ENCODE data around the gene FTO.

FTO gene

GRCh38 chr16:53736297-53736696, 32.3 kb downstream of the FTO start:
- no peak for TF ChIP-seq CTCF (IDR thresholded peaks at IDR 0.05; ENCODE audit: control insufficient read depth, extremely low read depth, insufficient read depth)

GRCh38 chr16:53737552-53737951, 33.6 kb downstream of the FTO start:
- TF ChIP-seq CTCF (IDR thresholded peaks at IDR 0.05; ENCODE audit: control insufficient read depth, extremely low read depth, insufficient read depth): no peak
- no peak overlapping the region for H3K4me3 ChIP-seq (ENCODE audit: low read depth, low read length)
- DNase-seq (ENCODE audit: low read depth): no peak

More at GRCh38 chr16:53736297-53736696, 32.3 kb downstream of the FTO start:
- DNase-seq (ENCODE audit: low read depth): no peak
- no peak overlapping the region for H3K4me3 ChIP-seq (ENCODE audit: low read depth, low read length)

- DNase-seq (ENCODE audit: low read depth): no peak
- TF ChIP-seq CTCF (IDR thresholded peaks at IDR 0.05; ENCODE audit: control insufficient read depth, extremely low read depth, insufficient read depth): no peak
- H3K4me3 ChIP-seq (ENCODE audit: low read depth, low read length): no peak overlapping the region
Measured at GRCh38 chr16:53740476-53740875, 36.5 kb downstream of the FTO start.

- no peak overlapping the region for H3K4me3 ChIP-seq (ENCODE audit: low read depth, low read length)
- no peak for TF ChIP-seq CTCF (IDR thresholded peaks at IDR 0.05; ENCODE audit: control insufficient read depth, extremely low read depth, insufficient read depth)
Measured at GRCh38 chr16:53740933-53741531, 37.1 kb downstream of the FTO start.

GRCh38 chr16:53741546-53741945, 37.6 kb downstream of the FTO start:
- DNase-seq (ENCODE audit: low read depth): no peak
- TF ChIP-seq CTCF (IDR thresholded peaks at IDR 0.05; ENCODE audit: control insufficient read depth, extremely low read depth, insufficient read depth): no peak
- H3K4me3 ChIP-seq (ENCODE audit: low read depth, low read length): no peak overlapping the region

More at GRCh38 chr16:53740933-53741531, 37.1 kb downstream of the FTO start:
- DNase-seq (ENCODE audit: low read depth): no peak

- peak; percentile 50 for TF ChIP-seq CTCF (IDR thresholded peaks at IDR 0.05; ENCODE audit: control insufficient read depth, extremely low read depth, insufficient read depth)
- H3K4me3 ChIP-seq (ENCODE audit: low read depth, low read length): no peak overlapping the region
- DNase-seq (ENCODE audit: low read depth): no peak
Measured at GRCh38 chr16:53743149-53743566, 39.2 kb downstream of the FTO start.

GRCh38 chr16:53744449-53744848, 40.5 kb downstream of the FTO start:
- no peak for TF ChIP-seq CTCF (IDR thresholded peaks at IDR 0.05; ENCODE audit: control insufficient read depth, extremely low read depth, insufficient read depth)
- no peak overlapping the region for H3K4me3 ChIP-seq (ENCODE audit: low read depth, low read length)
- DNase-seq (ENCODE audit: low read depth): no peak
